Natural killer cell (primary cell): Measurements from ENCODE around the gene THEM5. TPM values are rescaled to one million over a fixed set of nuclear protein-coding genes. Genes with fewer than 3 reads are reported as not detected.

Source experiments
- ATAC-seq, 3 donors: fragments of 150-1000 bp in 2 of 3; fragments of 200-7000 bp in 1 of 3; cut with Tn5 transposase; 1 replicate in 1 of 3; 2 replicates in 2 of 3; pipeline ENCODE4 v1.10.0; 2021; ENCODE audit warnings: mild to moderate bottlenecking in 2 of 3, moderate library complexity in 2 of 3
- DNase-seq, 2 donors: peaks; one replicate each; pipeline versions ENCODE4 v3.0.0 to v3.0.0-alpha.2; 2013 to 2021; ENCODE audit warnings: mixed read lengths in 1 of 2
- H3K27ac ChIP-seq: one replicate; pipeline ENCODE4 v1.5.1; 2013; ENCODE audit warnings: mild to moderate bottlenecking, low read length
- H3K27me3 ChIP-seq: one replicate; pipeline ENCODE4 v1.6.1; 2013; ENCODE audit warnings: low read length; ENCODE audit not compliant: control insufficient read depth, insufficient read depth
- H3K36me3 ChIP-seq: one replicate; pipeline ENCODE4 v1.6.1; 2013; ENCODE audit warnings: low read length; ENCODE audit not compliant: control insufficient read depth, insufficient read depth
- H3K4me1 ChIP-seq: one replicate; pipeline ENCODE4 v1.6.1; 2013; ENCODE audit warnings: low read length; ENCODE audit not compliant: control insufficient read depth, insufficient read depth
- H3K4me3 ChIP-seq: one replicate; pipeline ENCODE4 v1.5.1; 2013; ENCODE audit warnings: low read length
- H3K9me3 ChIP-seq: one replicate; pipeline ENCODE4 v1.6.1; 2013; ENCODE audit warnings: low read length; ENCODE audit not compliant: control insufficient read depth, insufficient read depth
- H3K27ac Mint-ChIP-seq, 2 donors: one replicate each; pipeline ENCODE4 v1.8.0; 2022; ENCODE audit warnings: mild to moderate bottlenecking in 2 of 2, mixed read lengths in 2 of 2, moderate library complexity in 1 of 2
- H3K27me3 Mint-ChIP-seq, 2 donors: one replicate each; pipeline ENCODE4 v1.8.0; 2022; ENCODE audit warnings: low read depth in 2 of 2, mixed read lengths in 2 of 2
- H3K36me3 Mint-ChIP-seq: one replicate; pipeline ENCODE4 v1.8.0; 2022; ENCODE audit warnings: mixed read lengths
- H3K4me1 Mint-ChIP-seq, 2 donors: one replicate each; pipeline ENCODE4 v1.8.0; 2022; ENCODE audit warnings: mixed read lengths in 2 of 2
- H3K4me3 Mint-ChIP-seq: one replicate; pipeline ENCODE4 v1.8.0; 2022; ENCODE audit warnings: mild to moderate bottlenecking, moderate library complexity, mixed read lengths
- H3K9me3 Mint-ChIP-seq, 2 donors: one replicate each; pipeline ENCODE4 v1.8.0; 2022; ENCODE audit warnings: mixed read lengths in 2 of 2
- WGBS: methylation state at CpG from one replicate; pipeline ENCODE4 v1.1.7; 2013; ENCODE audit warnings: missing lambda C conversion rate; ENCODE audit not compliant: insufficient coverage; 5-methylcytosine and 5-hydroxymethylcytosine counted together
- intact Hi-C: fragments of 100-400 bp; cut with micrococcal nuclease; formaldehyde crosslinking; loops from one replicate; pipeline ENCODE4 v1.14.2; 2022
- total RNA-seq, 4 donors: library from RNA; stranded (reverse); fragments of 120-200 nt in 1 of 4; gene quantifications; one replicate each; pipeline versions ENCODE4 v1.2.3 to v1.2.4, GENCODE V29; 2013 to 2022
- TF ChIP-seq, protein P1 (sequence below): fragments of 200-600 bp; IDR thresholded peaks from one replicate; pipeline ENCODE4 v1.8.0; 2022; ENCODE audit warnings: antibody characterized with exemption

Gene THEM5
- total RNA-seq, 3 donors from 2014 or later (not counting 1 experiment from before 2014, with no cell fraction given) = 0.52 TPM; not detected in 2

DNA sequence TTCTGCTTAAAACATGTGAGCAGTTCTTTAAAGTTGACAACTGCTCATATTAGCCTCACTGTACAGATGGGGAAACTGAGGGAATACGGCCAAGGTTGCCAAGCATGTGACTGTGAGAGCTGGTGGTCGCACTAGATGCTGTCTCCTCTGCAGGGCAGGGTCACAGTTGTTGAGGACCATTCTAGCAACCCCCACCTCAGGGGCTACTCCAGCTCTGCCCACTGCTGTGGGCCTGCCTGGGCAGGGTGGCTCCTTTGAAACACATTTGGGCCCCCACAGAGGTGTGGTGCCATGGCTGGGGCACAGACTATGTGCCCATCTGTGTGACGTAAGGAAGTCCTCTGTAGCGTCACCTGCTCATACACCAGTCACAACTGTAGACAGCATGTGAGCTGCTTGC, 779 bp downstream of the THEM5 start:
- no peak overlapping the region for H3K27ac Mint-ChIP-seq
- H3K9me3 Mint-ChIP-seq = no peaks in the 10 kb centered on the region
- no peak overlapping the region for H3K4me3 Mint-ChIP-seq
- DNase-seq = no peak
- ATAC-seq = no peak
- peaks cover 9 to 12% of the 10 kb centered on the region in 2 donors for H3K27me3 Mint-ChIP-seq
- intact Hi-C loops = no loop called here
- Histone ChIP-seq H3K27ac (no peak overlapping the region), H3K4me3 (no peak overlapping the region), H3K27me3 (no peaks in the 10 kb centered on the region), H3K9me3 (no peaks in the 10 kb centered on the region), H3K36me3 (no peaks in the 10 kb centered on the region), H3K4me1 (no peaks in the 10 kb centered on the region)
- TF ChIP-seq, protein P1, sequence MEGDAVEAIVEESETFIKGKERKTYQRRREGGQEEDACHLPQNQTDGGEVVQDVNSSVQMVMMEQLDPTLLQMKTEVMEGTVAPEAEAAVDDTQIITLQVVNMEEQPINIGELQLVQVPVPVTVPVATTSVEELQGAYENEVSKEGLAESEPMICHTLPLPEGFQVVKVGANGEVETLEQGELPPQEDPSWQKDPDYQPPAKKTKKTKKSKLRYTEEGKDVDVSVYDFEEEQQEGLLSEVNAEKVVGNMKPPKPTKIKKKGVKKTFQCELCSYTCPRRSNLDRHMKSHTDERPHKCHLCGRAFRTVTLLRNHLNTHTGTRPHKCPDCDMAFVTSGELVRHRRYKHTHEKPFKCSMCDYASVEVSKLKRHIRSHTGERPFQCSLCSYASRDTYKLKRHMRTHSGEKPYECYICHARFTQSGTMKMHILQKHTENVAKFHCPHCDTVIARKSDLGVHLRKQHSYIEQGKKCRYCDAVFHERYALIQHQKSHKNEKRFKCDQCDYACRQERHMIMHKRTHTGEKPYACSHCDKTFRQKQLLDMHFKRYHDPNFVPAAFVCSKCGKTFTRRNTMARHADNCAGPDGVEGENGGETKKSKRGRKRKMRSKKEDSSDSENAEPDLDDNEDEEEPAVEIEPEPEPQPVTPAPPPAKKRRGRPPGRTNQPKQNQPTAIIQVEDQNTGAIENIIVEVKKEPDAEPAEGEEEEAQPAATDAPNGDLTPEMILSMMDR = no peak
- no peaks in the 10 kb centered on the region for H3K4me1 Mint-ChIP-seq
- no peaks in the 10 kb centered on the region for H3K36me3 Mint-ChIP-seq
- 95% methylated on average over 4 of the region's 4 CpGs for WGBS

GRCh38 chr1:151851886-151852285, 1.6 kb downstream of the THEM5 start:
- Histone ChIP-seq H3K36me3 (no peaks in the 10 kb centered on the region), H3K9me3 (no peaks in the 10 kb centered on the region), H3K4me3 (no peak overlapping the region), H3K27me3 (no peaks in the 10 kb centered on the region), H3K4me1 (no peaks in the 10 kb centered on the region), H3K27ac (no peak overlapping the region)
- no peaks in the 10 kb centered on the region for H3K36me3 Mint-ChIP-seq
- H3K9me3 Mint-ChIP-seq = no peaks in the 10 kb centered on the region
- H3K27me3 Mint-ChIP-seq = peaks cover 9 to 12% of the 10 kb centered on the region in 2 donors
- no peak overlapping the region for H3K4me3 Mint-ChIP-seq
- peak overlapping the region in 1 of 2 donors; percentile 47 for H3K27ac Mint-ChIP-seq
- DNase-seq = no peak
- H3K4me1 Mint-ChIP-seq = no peaks in the 10 kb centered on the region
- TF ChIP-seq, protein P1 = no peak
- intact Hi-C loops = no loop called here
- 92% methylated on average over 8 of the region's 8 CpGs for WGBS
- no peak for ATAC-seq

DNA sequence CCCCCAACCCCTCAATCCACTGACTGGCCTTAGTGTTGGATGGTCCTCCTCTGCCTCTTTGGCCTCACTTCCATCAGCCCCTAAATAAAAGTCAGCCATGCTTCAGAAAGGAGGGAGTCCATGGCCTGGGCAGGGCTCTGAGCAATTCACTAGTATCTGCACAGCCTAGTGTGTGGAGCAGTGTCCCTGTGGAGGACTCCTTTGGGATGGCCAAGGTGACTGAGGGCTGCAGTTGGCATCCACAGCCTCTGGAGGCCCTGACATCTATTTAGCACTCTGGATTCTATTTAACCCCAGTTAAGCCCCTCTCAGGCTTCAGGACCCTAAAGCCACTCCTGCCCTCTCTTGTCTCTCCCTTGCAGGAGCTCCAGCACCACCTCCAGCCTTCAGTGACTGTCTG, 3.6 kb downstream of the THEM5 start:
- ATAC-seq = no peak

GRCh38 chr1:151849126-151849525, 4.4 kb downstream of the THEM5 start:
- no peak overlapping the region for H3K27ac Mint-ChIP-seq
- intact Hi-C loops = no loop called here
- ATAC-seq (no peak), DNase-seq (no peak)
- H3K9me3 Mint-ChIP-seq = no peaks in the 10 kb centered on the region
- WGBS = 69% methylated on average over 3 of the region's 3 CpGs
- H3K4me3 Mint-ChIP-seq = no peak overlapping the region
- H3K9me3 ChIP-seq = no peaks in the 10 kb centered on the region
- H3K4me3 ChIP-seq = no peak overlapping the region
- no peak overlapping the region for H3K27ac ChIP-seq
- H3K4me1 ChIP-seq = no peaks in the 10 kb centered on the region
- H3K27me3 ChIP-seq = no peaks in the 10 kb centered on the region
- H3K27me3 Mint-ChIP-seq = peaks cover 18 to 28% of the 10 kb centered on the region in 2 donors
- no peaks in the 10 kb centered on the region for H3K36me3 Mint-ChIP-seq
- TF ChIP-seq, protein P1 = no peak
- no peaks in the 10 kb centered on the region for H3K36me3 ChIP-seq
- H3K4me1 Mint-ChIP-seq = no peaks in the 10 kb centered on the region

More for the DNA sequence above, 3.6 kb downstream of the THEM5 start:
- intact Hi-C loops = no loop called here
- no peaks in the 10 kb centered on the region for H3K9me3 Mint-ChIP-seq
- Histone ChIP-seq H3K9me3 (no peaks in the 10 kb centered on the region), H3K27ac (no peak overlapping the region), H3K4me1 (no peaks in the 10 kb centered on the region), H3K27me3 (no peaks in the 10 kb centered on the region), H3K36me3 (no peaks in the 10 kb centered on the region), H3K4me3 (no peak overlapping the region)
- H3K4me1 Mint-ChIP-seq = no peaks in the 10 kb centered on the region
- no peaks in the 10 kb centered on the region for H3K36me3 Mint-ChIP-seq
- TF ChIP-seq, protein P1 = no peak
- no peak overlapping the region for H3K27ac Mint-ChIP-seq
- no peak overlapping the region for H3K4me3 Mint-ChIP-seq
- no peak for DNase-seq
- peaks cover 14 to 21% of the 10 kb centered on the region in 2 donors for H3K27me3 Mint-ChIP-seq
